DOHH2 (cell line): Measurements from ENCODE around the gene CCNH.

Source experiments
- EZH2phosphoT487 ChIP-seq: fragments of 200-600 bp; sonication (generic); IDR thresholded peaks from 2 replicates; pipeline ENCODE4 v1.6.1; 2017; ENCODE audit warnings: borderline replicate concordance, mild to moderate bottlenecking, antibody characterized with exemption, low read length, moderate library complexity, mixed read lengths
- TF ChIP-seq, protein P1 (sequence below): fragments of 200-600 bp; sonication (generic); IDR thresholded peaks from one replicate; pipeline ENCODE4 v1.5.1; 2014; ENCODE audit warnings: antibody characterized with exemption, mild to moderate bottlenecking, low read depth, low read length; ENCODE audit not compliant: poor library complexity, severe bottlenecking

DNA sequence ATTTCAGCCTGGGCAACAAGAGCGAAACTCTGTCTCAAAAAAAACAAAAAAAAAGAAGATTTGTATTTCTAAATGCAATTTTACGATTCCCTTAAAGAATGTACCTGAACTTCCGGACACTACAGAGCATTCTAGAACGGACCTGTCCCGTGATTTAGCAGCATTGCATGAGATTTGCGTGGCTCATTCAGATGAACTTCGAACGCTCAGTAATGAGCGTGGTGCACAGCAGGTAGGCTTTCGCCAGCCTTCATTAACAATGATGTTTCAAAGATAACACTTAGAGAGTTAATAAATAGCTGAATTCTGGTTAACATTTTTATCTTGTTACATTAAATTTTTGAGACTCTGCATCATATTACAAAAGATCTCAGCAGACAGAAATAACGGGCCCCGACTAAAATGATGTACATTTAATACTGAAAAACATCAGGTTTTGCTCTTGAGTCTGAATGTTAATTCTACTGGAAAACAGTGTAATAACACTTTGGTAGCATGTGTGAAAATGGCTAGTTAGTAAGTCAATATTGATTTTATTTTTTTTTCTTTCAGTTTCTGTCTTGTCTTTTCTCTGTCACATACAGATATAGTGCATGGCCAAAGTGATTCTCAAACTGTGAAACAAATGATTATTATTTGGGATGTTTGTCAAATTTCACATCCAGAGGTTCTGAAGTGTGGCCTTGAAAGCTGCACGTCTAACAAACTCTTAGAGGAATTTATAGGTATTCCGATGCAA lies 23.3 kb downstream of the CCNH start:
- TF ChIP-seq, protein P1, sequence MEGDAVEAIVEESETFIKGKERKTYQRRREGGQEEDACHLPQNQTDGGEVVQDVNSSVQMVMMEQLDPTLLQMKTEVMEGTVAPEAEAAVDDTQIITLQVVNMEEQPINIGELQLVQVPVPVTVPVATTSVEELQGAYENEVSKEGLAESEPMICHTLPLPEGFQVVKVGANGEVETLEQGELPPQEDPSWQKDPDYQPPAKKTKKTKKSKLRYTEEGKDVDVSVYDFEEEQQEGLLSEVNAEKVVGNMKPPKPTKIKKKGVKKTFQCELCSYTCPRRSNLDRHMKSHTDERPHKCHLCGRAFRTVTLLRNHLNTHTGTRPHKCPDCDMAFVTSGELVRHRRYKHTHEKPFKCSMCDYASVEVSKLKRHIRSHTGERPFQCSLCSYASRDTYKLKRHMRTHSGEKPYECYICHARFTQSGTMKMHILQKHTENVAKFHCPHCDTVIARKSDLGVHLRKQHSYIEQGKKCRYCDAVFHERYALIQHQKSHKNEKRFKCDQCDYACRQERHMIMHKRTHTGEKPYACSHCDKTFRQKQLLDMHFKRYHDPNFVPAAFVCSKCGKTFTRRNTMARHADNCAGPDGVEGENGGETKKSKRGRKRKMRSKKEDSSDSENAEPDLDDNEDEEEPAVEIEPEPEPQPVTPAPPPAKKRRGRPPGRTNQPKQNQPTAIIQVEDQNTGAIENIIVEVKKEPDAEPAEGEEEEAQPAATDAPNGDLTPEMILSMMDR: no peak
- no peak for TF ChIP-seq EZH2phosphoT487
